Trophoblast cell (in vitro differentiated cells and primary cell): ENCODE data around the gene CHN2.

Experiments
- DNase-seq, 2 donors: peaks; one replicate each; pipeline ENCODE4 v3.0.0-alpha.2; 2016
- H2AFZ ChIP-seq: 2 replicates; pipeline ENCODE4 v1.6.1; 2013; ENCODE audit warnings: low read length, moderate library complexity, mild to moderate bottlenecking; ENCODE audit not compliant: insufficient read depth, poor library complexity
- H2AK5ac ChIP-seq: 2 replicates; pipeline ENCODE4 v1.6.1; 2013; ENCODE audit warnings: mild to moderate bottlenecking, low read length
- H2BK120ac ChIP-seq: 2 replicates; pipeline ENCODE4 v1.6.1; 2013; ENCODE audit warnings: low read length, mild to moderate bottlenecking, moderate library complexity; ENCODE audit not compliant: insufficient read depth, poor library complexity
- H2BK12ac ChIP-seq: 2 replicates; pipeline ENCODE4 v1.6.1; 2013; ENCODE audit warnings: mild to moderate bottlenecking, low read length, moderate library complexity
- H2BK5ac ChIP-seq: 2 replicates; pipeline ENCODE4 v1.6.1; 2013; ENCODE audit warnings: low read length, low read depth, moderate library complexity, mild to moderate bottlenecking; ENCODE audit not compliant: poor library complexity
- H3K14ac ChIP-seq: 2 replicates; pipeline ENCODE4 v1.6.1; 2013; ENCODE audit warnings: mild to moderate bottlenecking, low read length
- H3K18ac ChIP-seq: 2 replicates; pipeline ENCODE4 v1.6.1; 2013; ENCODE audit warnings: mild to moderate bottlenecking, low read length
- H3K23ac ChIP-seq: 2 replicates; pipeline ENCODE4 v1.6.1; 2013; ENCODE audit warnings: low read length
- H3K27ac ChIP-seq: 2 replicates; pipeline ENCODE4 v1.5.1; 2013; ENCODE audit warnings: low read depth, mild to moderate bottlenecking, inconsistent platforms, low read length, moderate library complexity
- H3K27me3 ChIP-seq: 2 replicates; pipeline ENCODE4 v1.6.1; 2013; ENCODE audit warnings: inconsistent platforms, mild to moderate bottlenecking, low read length, moderate library complexity; ENCODE audit not compliant: insufficient read depth
- H3K36me3 ChIP-seq, 2 experiments: 1 replicate in 1 of 2; 2 replicates in 1 of 2; pipeline ENCODE4 v1.6.1; 2013; ENCODE audit warnings: low read length in 2 of 2, mild to moderate bottlenecking in 2 of 2, moderate library complexity in 1 of 2; ENCODE audit not compliant: insufficient read depth in 2 of 2, control insufficient read depth in 1 of 2
- H3K4ac ChIP-seq: 2 replicates; pipeline ENCODE4 v1.6.1; 2013; ENCODE audit warnings: low read depth, mild to moderate bottlenecking, low read length, moderate library complexity
- H3K4me1 ChIP-seq, 2 experiments: 1 replicate in 1 of 2; 2 replicates in 1 of 2; pipeline ENCODE4 v1.6.1; 2013; ENCODE audit warnings: low read length in 2 of 2, mild to moderate bottlenecking in 2 of 2, moderate library complexity in 1 of 2; ENCODE audit not compliant: insufficient read depth in 2 of 2, control insufficient read depth in 1 of 2
- H3K4me2 ChIP-seq: 2 replicates; pipeline ENCODE4 v1.6.1; 2013; ENCODE audit warnings: inconsistent platforms, mild to moderate bottlenecking, low read length, moderate library complexity
- H3K4me3 ChIP-seq: 2 replicates; pipeline ENCODE4 v1.5.1; 2013; ENCODE audit warnings: mild to moderate bottlenecking, low read depth, low read length, inconsistent platforms
- H3K79me1 ChIP-seq: one replicate; pipeline ENCODE4 v1.6.1; 2013; ENCODE audit warnings: low read length
- H3K79me2 ChIP-seq: 2 replicates; pipeline ENCODE4 v1.6.1; 2013; ENCODE audit warnings: low read length, mild to moderate bottlenecking; ENCODE audit not compliant: control insufficient read depth, insufficient read depth, poor library complexity
- H3K9ac ChIP-seq: 2 replicates; pipeline ENCODE4 v1.6.1; 2013; ENCODE audit warnings: mild to moderate bottlenecking, low read length
- H3K9me3 ChIP-seq: 2 replicates; pipeline ENCODE4 v1.6.1; 2013; ENCODE audit warnings: low read depth, mild to moderate bottlenecking, control low read depth, inconsistent platforms, low read length; ENCODE audit not compliant: insufficient read depth
- H4K12ac ChIP-seq: 2 replicates; pipeline ENCODE4 v1.6.1; 2013; ENCODE audit warnings: low read depth, mild to moderate bottlenecking, low read length, moderate library complexity
- H4K8ac ChIP-seq: 2 replicates; pipeline ENCODE4 v1.6.1; 2013; ENCODE audit warnings: low read depth, mild to moderate bottlenecking, low read length, moderate library complexity
- H4K91ac ChIP-seq: one replicate; pipeline ENCODE4 v1.6.1; 2013; ENCODE audit warnings: low read depth, mild to moderate bottlenecking, low read length, moderate library complexity
- WGBS: extraction: QIAGEN DNeasy Blood & Tissue Kit; methylation state at CpG from one replicate; pipeline ENCODE4 v1.1.7; 2013; ENCODE audit warnings: missing lambda C conversion rate; ENCODE audit not compliant: insufficient read length, insufficient coverage; ENCODE audit errors: extremely low coverage; 5-methylcytosine and 5-hydroxymethylcytosine counted together

CHN2 gene

DNA sequence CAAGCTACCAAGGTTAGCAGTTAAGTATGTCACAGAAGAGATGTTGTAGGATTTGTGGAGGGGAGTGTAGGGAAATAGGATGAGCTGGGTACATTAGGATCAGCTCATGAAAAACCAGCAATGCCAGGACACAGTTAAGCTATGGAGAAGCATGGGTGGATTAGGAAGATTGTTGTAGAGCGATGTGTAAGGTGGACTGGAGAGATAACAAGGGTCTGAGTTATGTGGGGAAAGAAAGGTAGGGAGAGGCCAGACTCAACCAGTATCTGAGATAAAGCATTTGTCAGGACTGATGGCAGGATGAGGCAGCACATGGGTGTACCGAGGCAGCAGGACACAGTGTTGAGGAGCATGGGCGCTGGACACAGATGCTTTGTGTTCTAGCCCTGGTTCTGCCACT is 283.7 kb downstream of the CHN2 start:
- Histone ChIP-seq H3K4me1 (peaks cover 11 to 14% of the 10 kb centered on the region in 2 experiments), H2BK120ac (no peak overlapping the region), H2BK12ac (no peak overlapping the region), H3K36me3 (peaks cover 0 to 5% of the 10 kb centered on the region in 2 experiments), H3K23ac (no peak overlapping the region), H3K9ac (no peak overlapping the region), H3K4ac (no peak overlapping the region), H3K79me2 (no peaks in the 10 kb centered on the region), H4K8ac (no peak overlapping the region), H3K14ac (no peak overlapping the region), H2BK5ac (no peak overlapping the region), H3K27me3 (no peaks in the 10 kb centered on the region), H4K91ac (no peak overlapping the region), H2AK5ac (no peak overlapping the region), H3K27ac (no peak overlapping the region), H3K4me3 (no peak overlapping the region), H3K18ac (no peak overlapping the region), H2AFZ (no peak overlapping the region), H3K4me2 (no peak overlapping the region), H3K79me1 (no peaks in the 10 kb centered on the region), H4K12ac (no peak overlapping the region), H3K9me3 (no peaks in the 10 kb centered on the region)
- DNase-seq: no peak
- WGBS: 100% methylated on average over 1 of the region's 3 CpGs

DNA sequence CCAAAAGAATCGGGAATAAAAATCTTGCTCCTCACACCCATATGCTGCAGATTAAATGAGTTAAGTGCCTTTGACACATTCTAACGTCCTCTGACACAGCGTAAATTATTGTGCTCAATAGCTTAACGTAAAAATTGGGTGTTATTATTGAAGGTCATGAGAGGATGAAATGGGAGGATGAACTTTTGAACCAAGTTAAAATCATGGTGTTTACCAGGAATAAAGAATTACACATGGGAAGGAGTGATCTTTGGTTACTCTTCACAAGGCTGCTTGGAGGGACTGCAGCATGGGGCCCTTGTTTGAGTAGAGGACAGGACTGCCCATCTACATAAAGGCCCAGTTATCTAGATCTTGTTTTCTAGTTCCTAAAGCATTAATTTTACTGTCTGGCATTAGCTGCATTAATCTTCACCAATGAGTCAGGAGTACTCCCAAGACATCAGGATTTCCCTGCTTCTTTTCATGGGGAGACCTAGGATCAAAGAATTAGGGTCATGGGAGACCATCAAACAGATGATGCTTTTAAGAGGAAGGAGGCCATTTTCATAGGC is 284.2 kb downstream of the CHN2 start:
- Histone ChIP-seq H3K4ac (no peak overlapping the region), H4K12ac (no peak overlapping the region), H3K14ac (no peak overlapping the region), H3K79me2 (no peaks in the 10 kb centered on the region), H3K4me1 (peaks cover 11 to 14% of the 10 kb centered on the region in 2 experiments), H3K36me3 (peaks cover 0 to 5% of the 10 kb centered on the region in 2 experiments), H2BK5ac (no peak overlapping the region), H2AFZ (no peak overlapping the region), H2BK12ac (no peak overlapping the region), H3K4me2 (no peak overlapping the region), H3K4me3 (no peak overlapping the region), H2AK5ac (no peak overlapping the region), H3K27ac (no peak overlapping the region), H4K8ac (no peak overlapping the region), H3K9me3 (no peaks in the 10 kb centered on the region), H3K23ac (no peak overlapping the region), H2BK120ac (no peak overlapping the region), H4K91ac (no peak overlapping the region), H3K27me3 (no peaks in the 10 kb centered on the region), H3K79me1 (no peaks in the 10 kb centered on the region), H3K9ac (no peak overlapping the region), H3K18ac (no peak overlapping the region)
- no CpG with 5 or more reads among the region's 4 CpGs for WGBS
- DNase-seq: no peak

DNA sequence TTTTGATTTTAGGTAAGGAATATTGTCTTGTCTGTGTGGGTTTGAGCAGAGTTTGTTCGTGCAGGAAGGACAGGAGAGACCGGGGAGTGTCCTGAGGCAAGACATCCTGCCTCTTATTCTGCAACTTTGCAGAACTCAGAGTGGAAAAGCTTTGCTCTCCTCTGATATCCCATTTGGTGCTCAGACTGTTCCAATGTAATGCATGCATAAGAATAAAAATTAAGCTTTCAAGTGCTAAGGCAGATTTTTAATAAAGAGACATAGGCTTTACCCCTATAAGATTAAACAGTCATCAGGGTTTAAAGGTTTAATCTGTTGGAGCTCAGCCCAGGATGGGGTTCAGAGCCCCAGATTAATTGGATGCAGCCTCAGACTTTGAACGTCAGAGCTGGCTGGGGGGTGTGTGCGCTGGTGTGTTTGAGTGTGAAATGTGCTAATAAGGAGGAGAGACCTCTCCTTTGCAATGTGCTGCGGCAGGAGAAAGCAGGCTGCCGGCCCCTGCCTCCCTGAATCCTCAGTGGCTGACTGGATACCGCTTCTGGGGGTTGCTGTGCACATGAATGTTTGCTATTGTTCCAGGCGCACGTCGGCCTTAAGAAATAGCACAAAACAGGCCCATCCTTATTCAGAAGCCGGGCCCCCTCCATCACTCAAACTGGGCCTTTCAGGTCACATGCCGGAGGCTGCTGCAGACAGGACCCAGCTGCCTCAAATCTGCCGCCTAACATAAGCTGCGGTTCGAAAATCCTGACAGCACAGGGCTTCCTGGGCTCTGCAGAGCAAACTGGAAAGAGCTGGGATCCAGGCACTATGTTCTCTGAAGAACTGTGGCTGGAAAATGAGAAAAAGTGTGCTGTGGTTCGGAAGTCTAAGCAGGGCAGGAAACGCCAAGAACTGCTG is 285.0 kb downstream of the CHN2 start:
- no peak for DNase-seq
- H3K36me3 ChIP-seq: peaks cover 0 to 3% of the 10 kb centered on the region in 2 experiments
- H3K18ac ChIP-seq: no peak overlapping the region
- no peak overlapping the region for H4K8ac ChIP-seq
- no peak overlapping the region for H3K4ac ChIP-seq
- H2BK12ac ChIP-seq: no peak overlapping the region
- no peak overlapping the region for H3K14ac ChIP-seq
- WGBS: 100% methylated on average over 1 of the region's 17 CpGs
- no peak overlapping the region for H2AFZ ChIP-seq
- H4K91ac ChIP-seq: peak overlapping the region; percentile 48
- no peak overlapping the region for H3K4me3 ChIP-seq
- no peaks in the 10 kb centered on the region for H3K9me3 ChIP-seq
- no peak overlapping the region for H3K4me2 ChIP-seq
- H3K4me1 ChIP-seq: peaks cover 11 to 14% of the 10 kb centered on the region in 2 experiments
- no peak overlapping the region for H2BK120ac ChIP-seq
- H3K27ac ChIP-seq: peak overlapping the region; percentile 58
- no peaks in the 10 kb centered on the region for H3K79me1 ChIP-seq
- H2BK5ac ChIP-seq: peak overlapping the region; percentile 43
- no peaks in the 10 kb centered on the region for H3K27me3 ChIP-seq
- H3K79me2 ChIP-seq: no peaks in the 10 kb centered on the region
- H3K23ac ChIP-seq: no peak overlapping the region
- no peak overlapping the region for H2AK5ac ChIP-seq
- no peak overlapping the region for H3K9ac ChIP-seq
- no peak overlapping the region for H4K12ac ChIP-seq

DNA sequence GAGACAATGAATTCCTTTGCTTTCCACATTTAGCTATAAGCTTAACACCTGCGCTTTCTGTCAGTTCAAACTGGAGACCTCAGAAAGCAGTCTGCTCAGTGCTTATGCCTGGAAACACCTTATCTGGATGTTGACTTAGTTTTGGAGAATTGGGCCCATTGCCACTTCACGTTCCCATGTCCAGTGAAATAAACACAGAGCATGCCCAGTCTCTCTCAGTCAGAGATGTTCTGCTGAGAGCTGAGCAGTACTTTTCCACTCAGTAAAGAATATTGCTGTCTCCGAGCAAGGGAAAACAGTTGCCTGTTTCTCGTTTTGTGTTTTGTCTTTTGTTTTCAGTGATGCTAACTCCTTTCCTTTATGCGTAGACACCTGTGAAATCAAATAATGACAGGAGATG is 285.9 kb downstream of the CHN2 start:
- H3K9me3 ChIP-seq: no peaks in the 10 kb centered on the region
- H3K23ac ChIP-seq: no peak overlapping the region
- peaks cover 0 to 3% of the 10 kb centered on the region in 2 experiments for H3K36me3 ChIP-seq
- no peak overlapping the region for H2BK12ac ChIP-seq
- no peak overlapping the region for H2AK5ac ChIP-seq
- no peak overlapping the region for H2AFZ ChIP-seq
- no peaks in the 10 kb centered on the region for H3K27me3 ChIP-seq
- no peak overlapping the region for H3K4ac ChIP-seq
- no peak overlapping the region for H3K4me3 ChIP-seq
- no peak for DNase-seq
- H4K8ac ChIP-seq: no peak overlapping the region
- WGBS: no CpG with 5 or more reads among the region's 5 CpGs
- peak overlapping the region; percentile 16 for H3K4me2 ChIP-seq
- no peak overlapping the region for H2BK120ac ChIP-seq
- no peak overlapping the region for H3K18ac ChIP-seq
- no peak overlapping the region for H4K91ac ChIP-seq
- H3K27ac ChIP-seq: peak overlapping the region; percentile 58
- no peak overlapping the region for H3K14ac ChIP-seq
- no peak overlapping the region for H2BK5ac ChIP-seq
- no peak overlapping the region for H4K12ac ChIP-seq
- H3K79me1 ChIP-seq: no peaks in the 10 kb centered on the region
- no peak overlapping the region for H3K9ac ChIP-seq
- no peaks in the 10 kb centered on the region for H3K79me2 ChIP-seq
- H3K4me1 ChIP-seq: peaks cover 11 to 17% of the 10 kb centered on the region in 2 experiments
